ENCODE results near the gene MIDN.

GRCh38 chr19:1254530-1255185 lies 6.3 kb downstream of the MIDN start:
- TF ChIP-seq CTCF (conservative IDR thresholded peaks at IDR 0.05) (no peak), ZFX (IDR thresholded peaks at IDR 0.05) (no peak)
